MCF 10A (cell line): ENCODE results near the gene TRIM26. TPM values are rescaled to one million over a fixed set of nuclear protein-coding genes. Genes with fewer than 3 reads are reported as not detected.

Experiments
- BruUV-seq: library from RNA; stranded (reverse); fragments of 400-500 nt; replicated peaks from 2 replicates; lab custom pipeline; 2021; lab: Mats Ljungman, UMichigan
- CTCF ChIA-PET: fragments of 300-600 bp; sonication (Branson Sonifier 250); formaldehyde crosslinking; extraction: SDS; loops from one replicate; lab custom pipeline; 2021; ENCODE audit warnings: antibody characterized with exemption, inconsistent platforms; lab: Yijun Ruan, JAX
- POLR2A ChIA-PET: fragments of 300-600, 350-650 bp; sonication (Branson Sonifier 250); formaldehyde crosslinking; extraction: SDS; loops from one replicate; lab custom pipeline; 2020; ENCODE audit warnings: antibody characterized with exemption, inconsistent platforms; lab: Yijun Ruan, JAX
- DNase-seq: peaks from one replicate; pipeline ENCODE4 v3.0.0-alpha.2; 2018; ENCODE audit not compliant: unreplicated experiment
- H3K27ac Mint-ChIP-seq: one replicate; pipeline ENCODE4 v1.8.0; 2022; ENCODE audit warnings: mild to moderate bottlenecking, low read depth, mixed read lengths; ENCODE audit not compliant: unreplicated experiment
- H3K27me3 Mint-ChIP-seq: one replicate; pipeline ENCODE4 v1.8.0; 2022; ENCODE audit warnings: mixed read lengths; ENCODE audit not compliant: insufficient read depth, unreplicated experiment
- H3K36me3 Mint-ChIP-seq: one replicate; pipeline ENCODE4 v1.8.0; 2022; ENCODE audit warnings: mild to moderate bottlenecking, moderate library complexity, mixed read lengths; ENCODE audit not compliant: insufficient read depth, unreplicated experiment
- H3K4me1 Mint-ChIP-seq: one replicate; pipeline ENCODE4 v1.8.0; 2022; ENCODE audit warnings: mixed read lengths; ENCODE audit not compliant: insufficient read depth, unreplicated experiment
- H3K4me3 Mint-ChIP-seq: one replicate; pipeline ENCODE4 v1.8.0; 2022; ENCODE audit warnings: mild to moderate bottlenecking, moderate library complexity, mixed read lengths; ENCODE audit not compliant: unreplicated experiment
- H3K9me3 Mint-ChIP-seq: one replicate; pipeline ENCODE4 v1.8.0; 2022; ENCODE audit warnings: mixed read lengths; ENCODE audit not compliant: unreplicated experiment
- intact Hi-C: fragments of 100-400 bp; cut with micrococcal nuclease; formaldehyde crosslinking; loops from 2 replicates; pipeline ENCODE4 v1.14.1; 2022
- total RNA-seq: library from RNA; stranded (reverse); gene quantifications from 2 replicates; pipeline ENCODE4 v1.2.3, GENCODE V29; 2022
- TF ChIP-seq, protein P1 (sequence below): fragments of 200-600 bp; IDR thresholded peaks from one replicate; pipeline ENCODE4 v1.8.0; 2022; ENCODE audit warnings: antibody characterized with exemption, mild to moderate bottlenecking; ENCODE audit not compliant: unreplicated experiment

Gene TRIM26
- total RNA-seq, 1 experiment from 2014 or later = 60.6 TPM

DNA sequence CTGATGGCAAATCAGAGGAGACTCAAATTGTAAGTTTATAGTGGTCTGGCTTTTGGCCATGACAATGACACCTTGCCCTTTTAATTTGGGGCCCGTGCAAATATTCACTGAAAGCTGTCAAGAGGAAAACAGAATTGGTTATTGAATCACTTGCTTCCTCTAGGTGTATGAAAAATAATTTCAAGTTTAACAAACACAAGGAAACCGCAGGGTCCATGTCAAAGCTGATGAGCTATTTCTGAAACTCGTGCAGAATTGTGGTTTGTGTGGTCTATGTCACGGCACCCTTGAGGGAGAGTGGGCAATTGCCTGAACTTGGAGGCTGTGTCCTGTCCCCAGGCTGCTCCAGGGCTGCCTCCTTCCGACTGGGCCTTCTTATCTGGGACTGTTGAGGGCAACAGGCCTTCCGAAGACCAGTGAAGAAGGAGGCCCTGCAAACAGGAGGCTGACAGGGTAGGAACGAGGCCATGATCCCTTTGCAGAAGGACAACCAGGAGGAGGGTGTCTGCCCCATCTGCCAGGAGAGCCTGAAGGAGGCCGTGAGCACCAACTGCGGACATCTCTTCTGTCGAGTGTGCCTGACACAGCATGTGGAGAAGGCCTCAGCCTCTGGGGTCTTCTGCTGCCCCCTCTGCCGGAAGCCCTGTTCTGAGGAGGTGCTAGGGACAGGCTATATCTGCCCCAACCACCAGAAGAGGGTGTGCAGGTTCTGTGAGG lies 76.5 kb downstream of the TRIM26 start:
- no TSS peak for BruUV-seq
- H3K27me3 Mint-ChIP-seq = peaks cover 51% of the 10 kb centered on the region
- TF ChIP-seq, protein P1, sequence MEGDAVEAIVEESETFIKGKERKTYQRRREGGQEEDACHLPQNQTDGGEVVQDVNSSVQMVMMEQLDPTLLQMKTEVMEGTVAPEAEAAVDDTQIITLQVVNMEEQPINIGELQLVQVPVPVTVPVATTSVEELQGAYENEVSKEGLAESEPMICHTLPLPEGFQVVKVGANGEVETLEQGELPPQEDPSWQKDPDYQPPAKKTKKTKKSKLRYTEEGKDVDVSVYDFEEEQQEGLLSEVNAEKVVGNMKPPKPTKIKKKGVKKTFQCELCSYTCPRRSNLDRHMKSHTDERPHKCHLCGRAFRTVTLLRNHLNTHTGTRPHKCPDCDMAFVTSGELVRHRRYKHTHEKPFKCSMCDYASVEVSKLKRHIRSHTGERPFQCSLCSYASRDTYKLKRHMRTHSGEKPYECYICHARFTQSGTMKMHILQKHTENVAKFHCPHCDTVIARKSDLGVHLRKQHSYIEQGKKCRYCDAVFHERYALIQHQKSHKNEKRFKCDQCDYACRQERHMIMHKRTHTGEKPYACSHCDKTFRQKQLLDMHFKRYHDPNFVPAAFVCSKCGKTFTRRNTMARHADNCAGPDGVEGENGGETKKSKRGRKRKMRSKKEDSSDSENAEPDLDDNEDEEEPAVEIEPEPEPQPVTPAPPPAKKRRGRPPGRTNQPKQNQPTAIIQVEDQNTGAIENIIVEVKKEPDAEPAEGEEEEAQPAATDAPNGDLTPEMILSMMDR = no peak
- no peaks in the 10 kb centered on the region for H3K36me3 Mint-ChIP-seq
- H3K4me1 Mint-ChIP-seq = no peaks in the 10 kb centered on the region
- no peak overlapping the region for H3K4me3 Mint-ChIP-seq
- H3K9me3 Mint-ChIP-seq = no peaks in the 10 kb centered on the region
- DNase-seq = no peak
- intact Hi-C loops = no loop called here
- CTCF ChIA-PET = interaction anchor here (1.0 kb wide), 1 partner anchor 9 kb away, joined by 3 read pairs; no protein-coding TSS in a partner anchor
- POLR2A ChIA-PET = interaction anchor here (0.7 kb wide), 1 partner anchor 34 kb away, joined by 4 read pairs; no protein-coding TSS in a partner anchor
- H3K27ac Mint-ChIP-seq = no peak overlapping the region

DNA sequence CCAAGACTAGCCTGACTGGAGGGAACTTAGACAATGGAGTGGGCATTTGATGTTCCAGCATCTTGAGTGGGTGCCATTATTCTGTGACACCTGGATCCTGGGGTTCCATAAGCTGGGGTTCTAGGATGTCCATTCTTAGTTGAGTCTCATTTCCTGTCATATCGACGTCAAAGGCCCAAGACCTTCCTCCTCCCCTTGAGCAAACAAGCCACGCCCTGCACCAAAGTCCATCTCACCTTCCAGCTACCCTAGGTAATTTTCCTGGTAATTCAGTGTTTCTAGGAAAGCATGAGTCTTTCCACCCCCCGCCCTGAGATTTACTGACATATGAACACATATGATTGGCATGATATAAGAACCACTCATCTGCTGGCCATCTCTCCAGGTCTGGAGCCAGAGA lies 77.4 kb downstream of the TRIM26 start, which contains the start of gene TRIM40:
TRIM40 (plus strand) TSS at position 384 of the 400 bp plus-strand sequence. CDS start 897 bp downstream, outside the sequence.
- CTCF ChIA-PET = interaction anchor here (0.5 to 1.0 kb wide), 3 partner anchors 8 to 266 kb away, joined by 3 read pairs; no protein-coding TSS in a partner anchor
- H3K27ac Mint-ChIP-seq = no peak within 1 kb of the TSS
- H3K27me3 Mint-ChIP-seq = peaks cover 49% of the 10 kb centered on the region
- DNase-seq = no peak
- no TSS peak for BruUV-seq
- peaks cover 6% of the 10 kb centered on the region for H3K4me1 Mint-ChIP-seq
- H3K4me3 Mint-ChIP-seq = no peak within 1 kb of the TSS
- no peaks in the 10 kb centered on the region for H3K36me3 Mint-ChIP-seq
- TF ChIP-seq, protein P1 = no peak
- H3K9me3 Mint-ChIP-seq = no peaks in the 10 kb centered on the region
- POLR2A ChIA-PET = interaction anchor here (0.7 kb wide), 1 partner anchor 33 kb away, joined by 4 read pairs; no protein-coding TSS in a partner anchor
- intact Hi-C loops = no loop called here

DNA sequence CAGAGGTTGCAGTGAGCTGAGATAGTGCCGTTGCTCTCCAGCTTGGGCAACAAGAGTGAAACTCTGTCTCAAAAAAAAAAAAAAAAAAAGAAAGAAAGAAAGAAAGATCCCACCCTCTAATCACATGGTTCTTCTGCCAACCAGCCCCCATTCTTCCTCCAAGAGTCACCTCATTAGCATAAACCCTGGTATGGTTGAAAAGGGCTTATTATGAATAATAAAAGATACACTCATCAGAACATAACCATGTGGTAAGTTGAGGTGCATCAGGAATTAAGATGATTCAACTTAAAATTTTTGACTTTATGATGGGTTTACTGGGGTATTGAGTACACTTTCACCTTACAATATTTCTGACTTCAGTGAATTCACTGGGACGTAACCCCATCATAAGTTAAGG lies 78.1 kb downstream of the TRIM26 start:
- Mint-ChIP-seq H3K4me1 (peaks cover 12% of the 10 kb centered on the region), H3K36me3 (no peaks in the 10 kb centered on the region), H3K4me3 (no peak overlapping the region), H3K27ac (no peak overlapping the region), H3K9me3 (no peaks in the 10 kb centered on the region), H3K27me3 (peaks cover 43% of the 10 kb centered on the region)
- CTCF ChIA-PET = interaction anchor here (1.0 to 6.6 kb wide), 2 partner anchors 8 to 30 kb away, joined by 6 to 153 read pairs; no protein-coding TSS in a partner anchor
- intact Hi-C loops = no loop called here
- POLR2A ChIA-PET = no interaction called here
- no TSS peak for BruUV-seq
- TF ChIP-seq, protein P1 = no peak
- DNase-seq = no peak

Other genes with a start within 250 kb of the TRIM26 start
- 60.9 and 68.3 TPM in 2 replicates for gene POLR1H, start 152.1 kb downstream of the TRIM26 start, total RNA-seq
- gene PPP1R11, start 146.2 kb downstream of the TRIM26 start, total RNA-seq = 60.1 and 82.2 TPM in 2 replicates
- 2.3 and 3.6 TPM in 2 replicates for gene RNF39, start 137.6 kb downstream of the TRIM26 start, total RNA-seq
- gene TRIM31, start 100.3 kb downstream of the TRIM26 start, total RNA-seq = not detected in 2 replicates
- gene TRIM40, start 77.3 kb downstream of the TRIM26 start, total RNA-seq = not detected in 2 replicates
- not detected in 2 replicates for gene TRIM10, start 52.2 kb downstream of the TRIM26 start, total RNA-seq
- 0.79 TPM in 1 of 2 replicates, not detected in the other for gene TRIM15, start 49.9 kb downstream of the TRIM26 start, total RNA-seq
- 14.7 and 18.6 TPM in 2 replicates for gene TRIM39, start 113.5 kb upstream of the TRIM26 start, total RNA-seq
- gene RPP21, start 131.8 kb upstream of the TRIM26 start, total RNA-seq = 63.0 and 74.1 TPM in 2 replicates